Measurements from ENCODE around the gene CADM2.

CADM2 gene

DNA sequence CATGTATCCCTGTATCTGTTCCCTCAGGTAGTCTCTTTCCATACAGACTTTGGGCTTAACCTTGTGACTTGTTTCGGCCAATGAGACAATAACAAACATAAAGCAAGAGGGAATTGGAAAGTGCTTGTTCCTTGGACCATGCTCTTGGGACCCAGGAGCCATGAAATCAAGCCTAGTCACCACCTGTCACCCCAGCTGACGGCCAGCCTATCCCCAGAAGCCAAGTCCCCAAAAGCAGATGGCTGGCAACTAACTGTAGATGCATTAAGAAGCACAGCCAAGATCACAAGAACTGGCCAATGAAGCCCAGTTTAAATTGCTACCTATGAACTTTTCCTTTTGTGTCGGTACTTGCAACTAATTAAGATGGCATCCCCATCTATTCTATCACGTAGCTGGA lies 822.0 kb downstream of the CADM2 start:
- H3K27me3 Mint-ChIP-seq (ENCODE audit: low read depth, poor library complexity), result peaks cover 4% of the 10 kb centered on the region
- no peak for DNase-seq
- no peak overlapping the region for H3K4me3 Mint-ChIP-seq
- no peaks in the 10 kb centered on the region for H3K9me3 Mint-ChIP-seq
- TF ChIP-seq, protein P1, sequence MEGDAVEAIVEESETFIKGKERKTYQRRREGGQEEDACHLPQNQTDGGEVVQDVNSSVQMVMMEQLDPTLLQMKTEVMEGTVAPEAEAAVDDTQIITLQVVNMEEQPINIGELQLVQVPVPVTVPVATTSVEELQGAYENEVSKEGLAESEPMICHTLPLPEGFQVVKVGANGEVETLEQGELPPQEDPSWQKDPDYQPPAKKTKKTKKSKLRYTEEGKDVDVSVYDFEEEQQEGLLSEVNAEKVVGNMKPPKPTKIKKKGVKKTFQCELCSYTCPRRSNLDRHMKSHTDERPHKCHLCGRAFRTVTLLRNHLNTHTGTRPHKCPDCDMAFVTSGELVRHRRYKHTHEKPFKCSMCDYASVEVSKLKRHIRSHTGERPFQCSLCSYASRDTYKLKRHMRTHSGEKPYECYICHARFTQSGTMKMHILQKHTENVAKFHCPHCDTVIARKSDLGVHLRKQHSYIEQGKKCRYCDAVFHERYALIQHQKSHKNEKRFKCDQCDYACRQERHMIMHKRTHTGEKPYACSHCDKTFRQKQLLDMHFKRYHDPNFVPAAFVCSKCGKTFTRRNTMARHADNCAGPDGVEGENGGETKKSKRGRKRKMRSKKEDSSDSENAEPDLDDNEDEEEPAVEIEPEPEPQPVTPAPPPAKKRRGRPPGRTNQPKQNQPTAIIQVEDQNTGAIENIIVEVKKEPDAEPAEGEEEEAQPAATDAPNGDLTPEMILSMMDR (IDR thresholded peaks at IDR 0.05), result no peak
- no peaks in the 10 kb centered on the region for H3K36me3 Mint-ChIP-seq (ENCODE audit: low read depth)
- H3K27ac Mint-ChIP-seq, result no peak overlapping the region
- no peaks in the 10 kb centered on the region for H3K4me1 Mint-ChIP-seq

DNA sequence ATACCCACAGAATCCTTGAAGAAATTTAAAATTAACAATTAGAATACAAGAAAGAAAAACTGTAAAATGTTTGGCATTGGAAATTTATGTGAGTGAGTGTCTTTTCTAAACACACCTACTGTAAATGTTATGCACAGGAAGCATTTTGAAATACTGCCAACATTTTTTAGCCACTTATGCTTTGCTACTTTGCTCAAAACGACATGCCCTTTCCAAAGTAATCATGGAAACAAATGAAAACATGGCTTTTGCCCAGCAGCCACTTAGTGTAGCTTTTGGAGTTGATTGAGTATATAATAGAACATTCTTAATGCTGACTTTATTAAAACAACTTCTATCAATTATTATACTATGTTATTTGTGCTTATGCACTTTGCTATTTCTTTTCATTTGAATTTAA lies 823.0 kb downstream of the CADM2 start:
- no peak for DNase-seq
- Mint-ChIP-seq H3K27me3 (ENCODE audit: low read depth, poor library complexity) (peaks cover 4% of the 10 kb centered on the region), H3K27ac (no peak overlapping the region), H3K4me1 (no peaks in the 10 kb centered on the region), H3K36me3 (ENCODE audit: low read depth) (no peaks in the 10 kb centered on the region), H3K4me3 (no peak overlapping the region), H3K9me3 (no peaks in the 10 kb centered on the region)
- TF ChIP-seq, protein P1 (IDR thresholded peaks at IDR 0.05), result no peak

DNA sequence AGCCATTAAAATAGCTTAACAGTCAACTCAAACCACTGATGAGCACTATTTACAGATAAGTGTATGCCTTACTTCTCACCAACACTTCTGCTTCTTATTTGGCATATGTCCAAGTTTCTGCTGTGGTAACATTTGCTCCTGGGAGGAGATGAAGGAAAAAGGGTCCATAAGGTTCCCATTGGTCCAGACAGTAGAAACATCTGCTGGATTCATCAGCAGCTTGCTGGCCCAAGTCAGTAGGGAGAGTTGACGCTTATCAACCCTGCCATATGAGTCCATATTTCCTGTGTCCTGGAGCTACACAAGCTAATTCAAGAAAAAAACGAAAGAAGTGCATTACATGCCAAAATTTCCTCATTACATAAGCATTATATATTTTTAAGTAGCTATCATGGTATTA lies 824.5 kb downstream of the CADM2 start:
- Mint-ChIP-seq H3K4me1 (no peaks in the 10 kb centered on the region), H3K36me3 (ENCODE audit: low read depth) (no peaks in the 10 kb centered on the region), H3K27me3 (ENCODE audit: low read depth, poor library complexity) (no peaks in the 10 kb centered on the region), H3K9me3 (no peaks in the 10 kb centered on the region), H3K4me3 (no peak overlapping the region), H3K27ac (no peak overlapping the region)
- no peak for DNase-seq
- TF ChIP-seq, protein P1 (IDR thresholded peaks at IDR 0.05), result no peak

DNA sequence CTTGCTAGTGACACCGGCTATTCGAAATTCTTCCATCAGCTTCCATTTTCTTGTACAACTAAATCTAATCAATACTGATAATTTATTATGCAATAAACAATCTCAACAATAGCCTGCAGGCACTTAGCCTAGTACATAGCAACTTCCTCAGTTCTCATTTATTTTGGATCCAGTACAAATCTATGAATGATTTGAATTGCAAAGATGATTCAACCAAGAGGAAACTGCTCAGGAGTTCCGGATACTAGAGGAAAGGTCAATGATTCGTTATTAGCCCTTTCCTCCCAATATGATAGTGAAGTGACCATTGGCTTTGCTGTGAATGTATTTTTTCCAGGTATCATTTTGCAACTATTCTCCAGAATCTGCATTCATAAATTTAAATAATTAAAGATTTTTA lies 827.0 kb downstream of the CADM2 start:
- Mint-ChIP-seq H3K9me3 (no peaks in the 10 kb centered on the region), H3K4me1 (no peaks in the 10 kb centered on the region), H3K27ac (no peak overlapping the region), H3K4me3 (no peak overlapping the region), H3K36me3 (ENCODE audit: low read depth) (no peaks in the 10 kb centered on the region), H3K27me3 (ENCODE audit: low read depth, poor library complexity) (no peaks in the 10 kb centered on the region)
- TF ChIP-seq, protein P1 (IDR thresholded peaks at IDR 0.05), result no peak
- DNase-seq, result no peak

DNA sequence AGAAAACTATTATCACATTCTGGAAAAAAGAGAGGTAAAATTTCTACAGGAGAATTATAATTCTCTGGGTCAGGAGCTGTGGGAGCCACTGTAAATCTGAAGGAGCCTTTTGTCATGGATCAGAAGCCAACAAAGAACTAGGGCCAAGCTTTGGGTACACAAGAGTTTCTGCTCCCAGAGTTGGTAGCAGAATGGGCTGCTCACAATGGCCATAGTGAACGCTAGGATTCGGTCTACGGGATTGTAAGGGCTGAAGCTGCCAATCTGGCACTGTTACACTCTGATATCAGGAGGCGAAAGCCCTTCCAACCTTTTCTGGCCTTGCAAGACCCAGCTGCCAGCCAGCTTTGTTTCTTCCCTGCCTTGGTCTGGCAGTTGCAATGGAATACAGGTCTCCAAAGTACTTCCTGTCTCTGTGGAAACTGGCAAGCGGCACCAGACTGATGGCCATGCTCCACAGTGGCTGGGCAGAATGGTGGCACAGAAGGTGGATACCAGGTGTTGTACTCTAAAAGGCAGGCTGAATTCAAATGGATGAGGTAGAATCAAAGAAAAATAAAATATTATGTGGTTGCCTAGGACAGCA lies 831.7 kb downstream of the CADM2 start:
- Mint-ChIP-seq H3K4me3 (no peak overlapping the region), H3K4me1 (no peaks in the 10 kb centered on the region), H3K36me3 (ENCODE audit: low read depth) (no peaks in the 10 kb centered on the region), H3K27ac (no peak overlapping the region), H3K9me3 (no peaks in the 10 kb centered on the region), H3K27me3 (ENCODE audit: low read depth, poor library complexity) (peaks cover 2% of the 10 kb centered on the region)
- DNase-seq, result no peak
- TF ChIP-seq, protein P1 (IDR thresholded peaks at IDR 0.05), result no peak

DNA sequence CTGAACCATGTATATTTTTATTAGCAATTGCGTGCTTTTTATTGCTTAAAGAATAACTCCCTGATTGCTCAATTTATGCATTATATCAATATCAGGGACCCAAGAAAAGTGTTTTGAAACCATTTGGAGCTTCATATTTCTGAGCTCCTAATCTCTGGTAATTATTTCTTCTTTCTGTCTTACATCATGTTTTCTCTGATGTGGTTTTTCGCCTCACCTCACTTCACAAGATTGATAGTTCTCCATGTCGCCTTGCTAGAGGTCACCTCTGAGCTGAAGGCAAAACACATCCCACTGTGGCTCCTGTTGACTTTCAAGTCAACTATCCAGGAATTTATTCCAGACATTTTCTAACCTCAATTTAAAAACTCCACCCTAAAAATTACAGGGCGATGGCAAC lies 837.4 kb downstream of the CADM2 start:
- DNase-seq, result no peak
- Mint-ChIP-seq H3K27ac (no peak overlapping the region), H3K36me3 (ENCODE audit: low read depth) (no peaks in the 10 kb centered on the region), H3K4me1 (no peaks in the 10 kb centered on the region), H3K9me3 (peaks cover 24% of the 10 kb centered on the region), H3K4me3 (no peak overlapping the region), H3K27me3 (ENCODE audit: low read depth, poor library complexity) (peaks cover 2% of the 10 kb centered on the region)
- TF ChIP-seq, protein P1 (IDR thresholded peaks at IDR 0.05), result no peak
